ENCODE results near the gene NUDT22.

NUDT22 gene

DNA sequence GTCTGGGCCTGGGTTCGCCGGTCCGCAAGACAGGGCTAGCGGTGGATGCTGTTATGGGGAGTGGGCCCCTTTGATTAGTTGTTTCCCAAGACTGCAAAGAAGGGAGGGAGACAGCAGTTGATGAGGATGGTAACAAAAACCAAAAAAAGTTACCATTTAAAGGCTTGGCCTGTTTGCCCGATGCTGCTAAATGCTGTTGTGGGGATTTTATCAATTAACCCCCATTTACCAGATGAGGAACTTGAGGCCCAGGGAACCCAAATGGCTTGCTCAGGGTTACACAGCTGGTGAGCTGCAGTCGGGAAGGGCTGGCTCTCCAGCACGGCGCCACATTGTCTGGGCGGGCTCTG is 3.4 kb upstream of the NUDT22 start:
- no peak for DNase-seq (ENCODE audit: low read depth)
- TF ChIP-seq, protein P1, sequence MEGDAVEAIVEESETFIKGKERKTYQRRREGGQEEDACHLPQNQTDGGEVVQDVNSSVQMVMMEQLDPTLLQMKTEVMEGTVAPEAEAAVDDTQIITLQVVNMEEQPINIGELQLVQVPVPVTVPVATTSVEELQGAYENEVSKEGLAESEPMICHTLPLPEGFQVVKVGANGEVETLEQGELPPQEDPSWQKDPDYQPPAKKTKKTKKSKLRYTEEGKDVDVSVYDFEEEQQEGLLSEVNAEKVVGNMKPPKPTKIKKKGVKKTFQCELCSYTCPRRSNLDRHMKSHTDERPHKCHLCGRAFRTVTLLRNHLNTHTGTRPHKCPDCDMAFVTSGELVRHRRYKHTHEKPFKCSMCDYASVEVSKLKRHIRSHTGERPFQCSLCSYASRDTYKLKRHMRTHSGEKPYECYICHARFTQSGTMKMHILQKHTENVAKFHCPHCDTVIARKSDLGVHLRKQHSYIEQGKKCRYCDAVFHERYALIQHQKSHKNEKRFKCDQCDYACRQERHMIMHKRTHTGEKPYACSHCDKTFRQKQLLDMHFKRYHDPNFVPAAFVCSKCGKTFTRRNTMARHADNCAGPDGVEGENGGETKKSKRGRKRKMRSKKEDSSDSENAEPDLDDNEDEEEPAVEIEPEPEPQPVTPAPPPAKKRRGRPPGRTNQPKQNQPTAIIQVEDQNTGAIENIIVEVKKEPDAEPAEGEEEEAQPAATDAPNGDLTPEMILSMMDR (conservative IDR thresholded peaks at IDR 0.05; ENCODE audit: low read depth, low read length): no peak
- H3K4me3 ChIP-seq (ENCODE audit: low read depth, low read length): no peak overlapping the region

DNA sequence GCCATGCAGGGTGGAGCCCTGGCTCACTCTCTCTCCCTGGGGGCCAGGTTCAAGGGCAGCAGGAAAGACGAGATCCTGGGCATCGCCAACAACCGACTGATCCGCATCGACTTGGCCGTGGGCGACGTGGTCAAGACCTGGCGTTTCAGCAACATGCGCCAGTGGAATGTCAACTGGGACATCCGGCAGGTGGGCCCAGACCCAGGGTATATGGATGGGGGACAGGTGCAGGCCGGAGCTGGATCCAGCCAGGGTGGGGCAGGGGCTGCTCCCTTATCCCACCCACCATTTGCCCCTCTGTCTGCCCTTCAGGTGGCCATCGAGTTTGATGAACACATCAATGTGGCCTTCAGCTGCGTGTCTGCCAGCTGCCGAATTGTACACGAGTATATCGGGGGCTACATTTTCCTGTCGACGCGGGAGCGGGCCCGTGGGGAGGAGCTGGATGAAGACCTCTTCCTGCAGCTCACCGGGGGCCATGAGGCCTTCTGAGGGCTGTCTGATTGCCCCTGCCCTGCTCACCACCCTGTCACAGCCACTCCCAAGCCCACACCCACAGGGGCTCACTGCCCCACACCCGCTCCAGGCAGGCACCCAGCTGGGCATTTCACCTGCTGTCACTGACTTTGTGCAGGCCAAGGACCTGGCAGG is 2.9 kb upstream of the NUDT22 start:
- no peak overlapping the region for H3K4me3 ChIP-seq (ENCODE audit: low read depth, low read length)
- TF ChIP-seq, protein P1 (conservative IDR thresholded peaks at IDR 0.05; ENCODE audit: low read depth, low read length): no peak
- DNase-seq (ENCODE audit: low read depth): no peak

DNA sequence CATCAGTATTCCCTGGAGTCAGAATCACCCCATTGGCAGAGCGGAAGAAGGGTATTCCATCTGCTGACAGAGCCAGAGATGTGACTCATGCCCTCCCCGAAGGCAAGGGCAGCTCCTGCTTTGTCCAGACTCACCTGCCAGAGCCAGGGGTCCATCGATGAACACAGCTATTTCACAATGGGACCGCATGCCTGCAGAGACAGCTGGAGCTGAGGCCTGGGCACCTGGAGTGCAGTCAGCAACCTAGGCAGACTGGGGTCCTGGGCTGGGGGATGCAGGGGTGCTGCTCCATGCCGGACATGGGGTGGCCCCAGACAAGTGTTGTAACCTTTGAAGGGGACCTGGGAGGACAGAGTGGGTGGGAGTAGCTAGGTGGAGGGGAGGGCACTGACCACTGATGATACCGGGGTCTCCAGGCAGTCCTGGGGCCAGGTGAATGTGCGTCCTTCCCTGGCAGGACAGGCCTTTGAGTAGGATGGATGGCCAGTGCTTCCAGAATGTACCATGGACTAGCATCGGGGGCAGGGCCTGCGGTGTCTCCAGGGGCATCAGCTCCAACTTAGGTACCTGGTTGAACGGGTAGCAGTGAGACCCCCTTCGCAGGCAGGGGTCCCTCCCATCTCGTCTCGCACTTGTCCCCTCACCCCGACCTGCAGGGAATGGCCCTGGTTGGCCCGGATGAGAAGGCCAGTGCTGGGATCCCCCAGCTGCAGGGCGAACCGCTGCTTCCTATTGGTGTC is 1.8 kb upstream of the NUDT22 start:
- DNase-seq (ENCODE audit: low read depth): no peak
- H3K4me3 ChIP-seq (ENCODE audit: low read depth, low read length): no peak overlapping the region
- TF ChIP-seq, protein P1 (conservative IDR thresholded peaks at IDR 0.05; ENCODE audit: low read depth, low read length): no peak

DNA sequence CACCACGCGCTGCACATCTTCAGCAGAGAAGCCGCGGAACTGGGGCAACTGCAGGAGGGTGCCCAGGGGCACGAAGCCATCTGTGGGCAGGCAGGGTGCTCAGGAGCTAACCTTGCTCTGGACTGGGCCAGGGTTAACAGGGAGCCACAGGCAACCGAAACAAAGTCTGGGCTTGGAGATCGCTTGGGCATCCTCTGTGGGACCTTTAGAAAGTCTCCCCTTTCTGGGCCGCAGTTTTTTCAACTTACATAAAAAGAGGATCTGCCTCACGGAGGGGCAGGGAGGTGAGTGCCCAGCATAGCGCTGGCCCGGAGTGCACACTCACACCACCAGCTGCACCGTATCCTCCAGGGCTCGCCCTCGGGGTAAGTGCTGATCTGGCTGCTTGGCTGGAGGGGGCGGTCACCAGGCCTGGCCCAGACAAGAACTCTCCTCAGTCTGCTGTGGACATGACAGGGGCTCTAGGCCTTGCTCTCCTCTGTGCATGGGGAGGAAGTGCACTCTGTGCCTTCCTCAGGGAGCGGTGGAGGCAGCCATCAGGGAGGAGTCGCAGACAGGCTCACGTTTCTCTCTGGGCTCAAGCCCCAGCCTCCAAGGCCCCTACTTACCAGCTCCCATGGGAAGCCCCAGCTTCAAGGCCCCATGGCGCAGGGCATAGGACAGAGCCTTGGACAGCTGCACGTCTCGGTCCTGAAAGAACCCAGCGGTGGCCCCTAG is 1.0 kb upstream of the NUDT22 start:
- no peak for DNase-seq (ENCODE audit: low read depth)
- H3K4me3 ChIP-seq (ENCODE audit: low read depth, low read length): peak overlapping the region; percentile 87
- TF ChIP-seq, protein P1 (conservative IDR thresholded peaks at IDR 0.05; ENCODE audit: low read depth, low read length): no peak

DNA sequence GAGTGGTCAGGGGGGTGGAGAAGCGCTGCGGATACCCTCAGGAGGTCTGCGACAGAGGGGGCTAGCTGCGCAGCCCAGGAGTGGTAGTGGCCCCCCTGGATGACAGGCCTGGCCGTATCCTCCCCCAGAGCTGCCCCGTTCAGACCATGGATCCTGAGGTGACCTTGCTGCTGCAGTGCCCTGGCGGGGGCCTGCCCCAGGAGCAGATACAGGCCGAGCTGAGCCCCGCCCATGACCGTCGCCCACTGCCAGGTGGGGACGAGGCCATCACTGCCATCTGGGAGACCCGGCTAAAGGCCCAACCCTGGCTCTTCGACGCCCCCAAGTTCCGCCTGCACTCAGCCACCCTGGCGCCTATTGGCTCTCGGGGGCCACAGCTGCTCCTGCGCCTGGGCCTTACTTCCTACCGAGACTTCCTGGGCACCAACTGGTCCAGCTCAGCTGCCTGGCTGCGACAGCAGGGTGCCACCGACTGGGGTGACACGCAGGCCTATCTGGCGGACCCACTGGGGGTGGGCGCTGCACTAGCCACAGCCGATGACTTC is 505 bp downstream of the NUDT22 start:
- no peak for DNase-seq (ENCODE audit: low read depth)
- TF ChIP-seq, protein P1 (conservative IDR thresholded peaks at IDR 0.05; ENCODE audit: low read depth, low read length): no peak
- H3K4me3 ChIP-seq (ENCODE audit: low read depth, low read length): peak overlapping the region; percentile 87

DNA sequence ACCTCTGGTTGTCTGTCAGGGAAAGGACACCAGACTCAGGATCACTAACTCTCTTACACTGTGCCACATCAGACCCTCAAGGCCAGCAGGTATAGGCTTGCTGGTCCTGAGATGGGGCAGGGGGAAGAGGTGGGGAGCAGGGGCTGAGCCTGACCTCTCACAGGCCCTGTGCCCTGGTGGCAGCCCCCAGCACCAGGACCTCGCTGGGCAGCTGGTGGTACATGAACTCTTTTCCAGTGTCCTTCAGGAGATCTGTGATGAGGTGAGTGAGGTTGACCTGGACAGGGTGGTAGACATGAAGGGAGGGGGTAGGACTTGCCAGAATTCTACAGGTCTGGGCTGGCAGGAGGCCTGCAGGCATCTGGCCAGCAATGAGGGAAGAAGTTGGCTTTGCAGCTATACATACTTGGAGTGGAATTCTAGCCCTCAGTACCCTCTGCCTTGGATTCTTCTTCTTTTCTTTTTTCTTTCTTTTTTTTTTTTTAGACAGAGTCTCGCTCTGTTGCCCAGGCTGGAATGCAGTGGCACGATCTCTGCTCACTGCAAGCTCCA is 1.4 kb downstream of the NUDT22 start:
- TF ChIP-seq, protein P1 (conservative IDR thresholded peaks at IDR 0.05; ENCODE audit: low read depth, low read length): no peak

More for the DNA sequence above, 1.4 kb downstream of the NUDT22 start:
- H3K4me3 ChIP-seq (ENCODE audit: low read depth, low read length): peak overlapping the region; percentile 87
- no peak for DNase-seq (ENCODE audit: low read depth)
